ENCODE results near the gene HYI.

GRCh38 chr1:43437031-43437973 lies 16.4 kb downstream of the HYI start:
- TF ChIP-seq YY1 (IDR thresholded peaks at IDR 0.05) (no peak), REST (IDR thresholded peaks at IDR 0.05) (no peak), CTCF (IDR thresholded peaks at IDR 0.05; ENCODE audit: low read depth, low read length, missing input control) (no peak), TAF1 (conservative IDR thresholded peaks at IDR 0.05) (no peak), RAD21 (IDR thresholded peaks at IDR 0.05) (no peak), HNF4A (conservative IDR thresholded peaks at IDR 0.05) (no peak), SP1 (IDR thresholded peaks at IDR 0.05) (no peak), MAX (IDR thresholded peaks at IDR 0.05) (no peak), ZBTB33 (IDR thresholded peaks at IDR 0.05) (no peak)

All from liver (tissue), 3 donors.